Muscle layer of colon (tissue), 2 donors: ENCODE results near the gene RBM14.
A peak's percentile ranks its signal among the peaks of the same experiment; 100 is the strongest.
"Not testable (repeated sequence)": the region's sequence is repeated elsewhere in the genome, so short reads cannot be mapped to it uniquely, and the experiment has no call there.

ENCODE experiments used
- H3K27ac ChIP-seq: one replicate; pipeline ENCODE4 v1.7.0; 2013; ENCODE audit warnings: low read depth, mild to moderate bottlenecking, low read length, moderate library complexity
- H3K27me3 ChIP-seq, 2 donors: one replicate each; pipeline ENCODE4 v1.7.0; 2013; ENCODE audit warnings: low read length in 2 of 2, mild to moderate bottlenecking in 2 of 2; ENCODE audit not compliant: insufficient read depth in 2 of 2, control insufficient read depth in 1 of 2
- H3K36me3 ChIP-seq: one replicate; pipeline ENCODE4 v1.7.0; 2013; ENCODE audit warnings: mild to moderate bottlenecking, low read length; ENCODE audit not compliant: insufficient read depth
- H3K4me1 ChIP-seq: one replicate; pipeline ENCODE4 v1.7.0; 2013; ENCODE audit warnings: mild to moderate bottlenecking, low read length; ENCODE audit not compliant: insufficient read depth
- H3K4me3 ChIP-seq, 2 donors: one replicate each; pipeline ENCODE4 v1.7.0; 2013; ENCODE audit warnings: low read length in 2 of 2, low read depth in 1 of 2, mild to moderate bottlenecking in 1 of 2, moderate library complexity in 1 of 2
- H3K9ac ChIP-seq: one replicate; pipeline ENCODE4 v1.7.0; 2013; ENCODE audit warnings: low read length
- H3K9me3 ChIP-seq: one replicate; pipeline ENCODE4 v1.7.0; 2013; ENCODE audit warnings: mild to moderate bottlenecking, low read length
- donor health status: abdominal sarcoma.
- donor health status: Adenocarcinoma of cecum.

The RBM14 gene

DNA sequence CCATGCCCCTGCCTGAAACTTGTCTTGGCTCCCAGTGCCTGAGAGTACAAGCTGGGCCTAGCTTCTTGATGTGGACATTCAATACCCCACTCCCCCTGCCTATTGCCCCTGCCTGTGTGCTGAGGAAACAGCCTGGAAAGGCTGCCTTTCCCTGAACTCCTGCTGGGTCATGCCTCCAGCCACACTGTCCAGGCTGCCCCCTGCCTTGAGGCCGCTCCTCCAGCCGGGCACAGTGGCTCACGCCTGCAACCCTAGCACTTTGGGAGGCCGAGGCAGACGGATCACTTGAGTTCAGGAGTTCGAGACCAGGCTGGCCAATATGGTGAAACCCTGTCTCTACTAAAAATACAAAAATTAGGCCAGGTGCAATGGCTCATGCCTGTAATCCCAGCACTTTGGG is 13.4 kb upstream of the RBM14 start:
- H3K4me3 ChIP-seq = no peak overlapping the region
- H3K36me3 ChIP-seq = peaks cover 59% of the 10 kb centered on the region
- no peaks in the 10 kb centered on the region for H3K9me3 ChIP-seq
- H3K27ac ChIP-seq = no peak overlapping the region
- no peak overlapping the region for H3K9ac ChIP-seq
- peaks cover 28% of the 10 kb centered on the region for H3K4me1 ChIP-seq
- H3K27me3 ChIP-seq = no peaks in the 10 kb centered on the region

DNA sequence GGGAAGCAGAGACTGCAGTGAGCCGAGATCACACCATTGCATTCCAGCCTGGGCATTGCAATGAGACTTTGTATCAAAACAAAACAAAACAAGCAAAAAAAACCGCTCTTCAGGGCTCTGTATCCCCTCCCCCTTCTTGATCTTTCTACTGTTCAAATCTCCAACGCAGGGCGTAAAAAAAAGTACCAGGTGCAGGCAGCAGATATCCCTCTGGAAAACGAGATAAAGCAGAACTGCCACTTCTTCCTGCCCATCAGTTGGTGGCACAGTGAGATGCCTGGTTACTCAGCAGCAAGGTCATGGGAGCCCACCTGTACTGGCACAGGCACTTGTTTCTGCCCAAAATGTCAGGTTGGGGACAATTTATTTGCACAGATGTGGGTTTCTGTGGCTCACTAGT is 12.3 kb upstream of the RBM14 start:
- H3K4me1 ChIP-seq = peaks cover 32% of the 10 kb centered on the region
- peaks cover 54% of the 10 kb centered on the region for H3K36me3 ChIP-seq
- H3K9ac ChIP-seq = no peak overlapping the region
- no peak overlapping the region for H3K4me3 ChIP-seq
- no peaks in the 10 kb centered on the region for H3K27me3 ChIP-seq
- no peak overlapping the region for H3K27ac ChIP-seq
- no peaks in the 10 kb centered on the region for H3K9me3 ChIP-seq

DNA sequence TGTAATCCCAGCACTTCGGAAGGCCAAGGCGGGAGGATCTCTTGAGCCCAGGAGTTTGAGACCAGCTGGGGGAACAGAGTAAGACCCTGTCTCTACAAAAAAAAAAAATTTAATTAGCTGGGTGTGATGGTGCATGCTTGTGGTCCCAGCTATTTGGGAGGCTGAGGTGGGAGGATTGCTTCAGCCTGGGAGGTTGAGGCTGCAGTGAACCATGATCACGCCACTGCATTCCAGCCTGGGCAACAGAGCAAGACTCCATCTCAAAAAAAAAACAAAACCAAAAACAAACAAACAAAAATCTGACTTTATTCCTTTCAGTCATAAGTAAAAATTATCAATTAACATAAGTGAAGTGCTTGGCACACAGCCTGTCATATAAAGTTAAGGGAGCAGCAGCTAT is 9.8 kb upstream of the RBM14 start:
- H3K27me3 ChIP-seq, H3K9ac ChIP-seq, H3K9me3 ChIP-seq, H3K4me3 ChIP-seq: not testable (repeated sequence)
- Histone ChIP-seq H3K36me3 (peaks cover 38% of the 10 kb centered on the region), H3K27ac (peak overlapping the region; percentile 62), H3K4me1 (peaks cover 32% of the 10 kb centered on the region)

DNA sequence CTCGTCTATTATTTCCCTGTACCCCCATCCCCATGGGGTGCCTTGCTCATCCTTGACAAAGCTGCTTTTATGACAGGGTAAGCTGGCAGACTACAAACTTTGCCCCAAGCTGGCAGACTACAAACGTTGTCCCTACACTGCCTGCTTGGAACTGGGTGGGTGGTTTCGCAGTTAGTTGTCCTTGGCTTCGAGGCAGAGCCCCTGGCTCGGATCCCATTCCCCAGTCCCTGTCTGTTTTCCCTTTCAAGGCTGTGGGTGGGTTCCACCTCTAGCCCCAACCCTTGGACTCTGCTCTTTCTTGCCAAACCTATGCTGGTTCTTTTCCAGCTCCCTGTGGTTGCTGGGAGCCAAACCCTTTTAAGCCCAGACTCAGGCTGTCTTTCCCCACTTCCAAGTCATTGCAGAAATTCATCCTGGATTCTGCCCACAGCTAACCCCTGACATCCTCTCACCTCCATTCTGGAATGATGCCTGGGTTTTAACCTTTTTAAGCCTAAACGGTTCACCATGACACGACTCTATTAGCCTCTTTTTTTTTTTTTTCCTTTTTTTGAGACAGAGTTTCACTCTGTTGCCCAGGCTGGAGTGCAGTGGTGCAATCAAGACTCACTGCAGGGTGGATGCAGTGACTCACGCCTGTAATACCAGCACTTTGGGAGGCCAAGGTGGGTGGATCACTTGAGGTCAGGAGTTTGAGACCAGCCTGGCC is 9.2 kb upstream of the RBM14 start:
- peaks cover 26% of the 10 kb centered on the region for H3K4me1 ChIP-seq
- no peaks in the 10 kb centered on the region for H3K27me3 ChIP-seq
- H3K36me3 ChIP-seq = peaks cover 33% of the 10 kb centered on the region
- no peaks in the 10 kb centered on the region for H3K9me3 ChIP-seq
- H3K4me3 ChIP-seq = no peak overlapping the region
- H3K9ac ChIP-seq = no peak overlapping the region
- peak overlapping the region; percentile 62 for H3K27ac ChIP-seq

DNA sequence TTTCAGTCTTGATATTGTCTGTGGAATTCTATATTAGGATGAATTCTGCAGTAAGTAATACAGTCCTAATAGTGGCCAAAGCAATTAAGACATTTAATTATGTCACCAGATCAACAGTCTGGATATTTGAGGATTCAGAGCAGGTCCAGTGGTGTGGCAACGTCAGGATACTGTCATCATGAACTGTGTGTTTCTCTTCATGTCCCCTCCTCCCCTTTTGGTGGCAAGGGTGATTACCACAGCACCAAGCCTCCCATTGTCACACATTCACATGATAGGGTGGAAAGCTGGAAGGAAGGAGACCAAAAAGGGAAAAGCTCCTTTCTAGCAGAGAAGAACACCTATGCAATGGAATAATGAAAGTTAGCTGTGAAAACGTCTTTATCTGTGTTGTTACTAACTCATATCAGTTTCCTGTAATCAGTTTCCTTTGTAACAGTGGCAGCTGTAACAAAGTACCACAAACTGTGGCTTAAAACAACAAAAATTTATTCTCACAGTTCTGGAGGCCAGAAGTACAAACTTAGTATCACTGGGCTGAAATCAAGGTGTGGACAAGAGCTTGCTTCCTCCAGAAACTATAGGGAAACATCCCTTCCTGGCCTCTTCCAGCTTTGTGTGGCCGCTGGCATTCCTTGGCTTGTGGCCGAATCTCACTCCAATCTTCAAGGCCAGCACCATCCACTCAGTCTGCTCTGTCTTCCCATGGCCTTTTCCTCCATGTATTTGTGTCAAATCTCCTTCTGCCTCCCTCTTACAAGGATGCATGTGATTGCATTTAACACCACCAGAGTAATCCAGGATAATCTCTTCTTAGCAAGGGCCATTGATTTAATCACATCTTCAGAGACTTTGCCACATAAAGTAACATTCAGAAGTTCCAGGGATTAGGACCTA is 6.5 kb upstream of the RBM14 start:
- Histone ChIP-seq H3K36me3 (peaks cover 15% of the 10 kb centered on the region), H3K9me3 (no peaks in the 10 kb centered on the region), H3K4me1 (peaks cover 22% of the 10 kb centered on the region), H3K4me3 (no peak overlapping the region), H3K27me3 (no peaks in the 10 kb centered on the region), H3K27ac (no peak overlapping the region), H3K9ac (no peak overlapping the region)

DNA sequence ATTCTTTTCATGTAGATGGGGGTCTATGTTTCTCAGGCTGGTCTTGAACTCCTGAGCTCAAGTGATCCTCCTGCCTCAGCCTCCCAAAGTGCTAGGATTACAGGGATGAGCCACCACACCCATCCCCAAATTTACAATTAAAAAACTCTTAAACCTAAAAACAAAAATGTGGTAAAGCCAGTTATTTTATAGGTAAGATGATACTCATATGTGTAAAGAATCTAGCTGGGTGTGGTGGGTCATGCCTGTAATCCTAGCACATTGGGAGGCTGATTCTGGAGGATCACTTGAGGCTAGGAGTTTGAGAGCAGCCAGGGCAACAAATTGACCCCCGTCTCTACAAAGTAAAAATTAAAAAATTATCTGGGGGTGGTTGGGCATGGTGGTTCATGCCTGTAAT is 4.0 kb upstream of the RBM14 start:
- Histone ChIP-seq H3K4me3 (no peak overlapping the region), H3K4me1 (peaks cover 15% of the 10 kb centered on the region), H3K9ac (no peak overlapping the region)

DNA sequence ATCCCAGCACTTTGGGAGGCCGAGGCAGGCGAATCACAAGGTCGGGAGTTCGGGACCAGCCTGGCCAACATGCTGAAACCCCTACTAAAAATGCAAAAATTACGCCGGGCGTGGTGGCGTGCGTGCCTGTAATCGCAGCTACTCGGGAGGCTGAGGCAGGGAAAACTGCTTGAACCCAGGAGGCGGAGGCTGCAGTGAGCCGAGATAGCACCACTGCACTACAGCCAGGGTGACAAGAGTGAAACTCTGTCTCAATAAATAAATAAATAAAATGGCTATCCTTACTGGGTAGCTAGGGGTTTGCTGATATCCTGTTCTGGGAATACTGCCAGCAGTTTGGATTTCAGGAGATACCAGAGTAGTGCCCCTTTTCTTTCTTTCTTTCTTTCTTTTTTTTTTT is 2.4 kb upstream of the RBM14 start:
- Histone ChIP-seq H3K9ac (no peak overlapping the region), H3K27ac (no peak overlapping the region), H3K9me3 (no peaks in the 10 kb centered on the region), H3K36me3 (peaks cover 10% of the 10 kb centered on the region), H3K4me1 (peaks cover 17% of the 10 kb centered on the region), H3K27me3 (no peaks in the 10 kb centered on the region), H3K4me3 (no peak overlapping the region)

More for the DNA sequence above, 4.0 kb upstream of the RBM14 start:
- no peaks in the 10 kb centered on the region for H3K27me3 ChIP-seq
- no peaks in the 10 kb centered on the region for H3K9me3 ChIP-seq
- no peaks in the 10 kb centered on the region for H3K36me3 ChIP-seq
- H3K27ac ChIP-seq = no peak overlapping the region

DNA sequence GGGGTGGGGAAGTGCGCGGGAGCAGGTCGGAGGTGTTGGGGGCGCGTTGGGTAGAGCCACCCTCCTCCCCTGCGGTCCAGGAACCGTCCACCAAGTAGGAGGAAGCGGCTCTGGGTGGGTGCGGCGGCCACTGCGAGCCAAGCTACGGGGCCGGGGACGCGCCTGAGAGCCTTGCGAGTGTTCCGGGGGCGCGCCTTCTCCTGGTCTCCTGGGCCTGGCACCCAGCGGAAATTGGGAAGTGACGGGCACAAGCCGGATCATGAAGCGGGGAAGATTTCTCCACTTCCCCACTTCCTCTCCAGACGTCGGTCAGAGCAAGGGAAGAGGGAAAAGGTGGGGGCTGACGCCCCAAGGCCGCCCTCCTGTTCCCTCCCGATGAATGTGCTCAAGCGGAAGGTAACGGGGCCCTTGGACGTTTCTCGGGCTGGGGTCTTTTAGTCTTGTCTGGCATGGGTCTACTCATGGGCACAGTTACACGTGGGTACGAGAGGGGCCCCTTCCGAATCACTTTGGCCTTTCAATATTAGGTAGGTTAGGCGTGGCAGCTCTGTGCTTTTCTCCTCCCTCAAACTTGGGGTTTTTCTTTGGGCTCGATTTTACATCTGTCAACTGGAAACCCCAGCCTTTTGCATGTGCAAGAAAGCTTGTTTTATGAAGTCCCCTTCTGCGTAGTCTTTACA is 865 bp downstream of the RBM14 start:
- no peaks in the 10 kb centered on the region for H3K9me3 ChIP-seq
- H3K4me3 ChIP-seq = peak overlapping the region; percentile 92 to 94
- peaks cover 14% of the 10 kb centered on the region for H3K36me3 ChIP-seq
- peak overlapping the region; percentile 91 for H3K27ac ChIP-seq
- H3K9ac ChIP-seq = peak overlapping the region; percentile 91
- H3K27me3 ChIP-seq = no peaks in the 10 kb centered on the region
- H3K4me1 ChIP-seq = peaks cover 43% of the 10 kb centered on the region

DNA sequence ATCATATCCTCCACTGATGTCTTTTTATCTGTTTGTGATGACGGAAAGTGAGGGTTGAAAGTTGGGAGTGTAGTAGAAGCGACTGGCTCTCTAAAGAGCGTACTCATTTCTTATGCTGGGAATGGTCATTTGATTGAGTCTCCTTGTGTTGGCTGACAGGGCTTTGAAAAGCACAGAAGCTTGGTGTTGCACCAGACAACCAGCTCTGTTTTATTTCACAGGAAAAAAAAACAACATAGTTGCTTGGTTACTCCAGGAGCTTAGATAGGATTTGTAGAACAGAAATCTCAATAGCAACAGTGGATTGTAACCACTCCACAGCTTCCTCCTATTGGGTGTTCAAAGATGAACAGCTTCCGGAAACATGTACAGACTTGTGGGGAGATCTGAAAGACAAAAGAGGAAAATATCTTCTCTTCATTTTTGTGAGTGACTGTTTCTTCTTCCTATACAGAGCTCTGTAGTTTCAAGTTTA is 2.7 kb downstream of the RBM14 start:
- H3K4me3 ChIP-seq = peak overlapping the region; percentile 92 to 94
- no peaks in the 10 kb centered on the region for H3K27me3 ChIP-seq
- H3K4me1 ChIP-seq = peaks cover 61% of the 10 kb centered on the region
- peak overlapping the region; percentile 91 for H3K27ac ChIP-seq
- H3K9me3 ChIP-seq = no peaks in the 10 kb centered on the region
- peak overlapping the region; percentile 91 for H3K9ac ChIP-seq
- H3K36me3 ChIP-seq = peaks cover 24% of the 10 kb centered on the region

DNA sequence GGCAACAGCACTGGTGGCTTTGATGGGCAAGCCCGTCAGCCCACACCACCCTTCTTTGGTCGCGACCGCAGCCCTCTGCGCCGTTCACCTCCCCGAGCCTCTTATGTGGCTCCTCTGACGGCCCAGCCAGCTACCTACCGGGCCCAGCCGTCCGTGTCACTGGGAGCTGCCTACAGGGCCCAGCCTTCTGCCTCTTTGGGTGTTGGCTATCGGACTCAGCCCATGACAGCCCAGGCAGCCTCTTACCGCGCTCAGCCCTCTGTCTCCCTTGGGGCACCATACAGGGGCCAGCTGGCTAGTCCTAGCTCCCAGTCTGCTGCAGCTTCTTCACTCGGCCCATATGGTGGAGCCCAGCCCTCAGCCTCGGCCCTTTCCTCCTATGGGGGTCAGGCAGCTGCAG is 8.0 kb downstream of the RBM14 start:
- Histone ChIP-seq H3K9ac (no peak overlapping the region), H3K4me3 (no peak overlapping the region), H3K36me3 (peaks cover 67% of the 10 kb centered on the region), H3K27me3 (no peaks in the 10 kb centered on the region), H3K27ac (peak overlapping the region; percentile 4), H3K9me3 (no peaks in the 10 kb centered on the region), H3K4me1 (peaks cover 70% of the 10 kb centered on the region)

DNA sequence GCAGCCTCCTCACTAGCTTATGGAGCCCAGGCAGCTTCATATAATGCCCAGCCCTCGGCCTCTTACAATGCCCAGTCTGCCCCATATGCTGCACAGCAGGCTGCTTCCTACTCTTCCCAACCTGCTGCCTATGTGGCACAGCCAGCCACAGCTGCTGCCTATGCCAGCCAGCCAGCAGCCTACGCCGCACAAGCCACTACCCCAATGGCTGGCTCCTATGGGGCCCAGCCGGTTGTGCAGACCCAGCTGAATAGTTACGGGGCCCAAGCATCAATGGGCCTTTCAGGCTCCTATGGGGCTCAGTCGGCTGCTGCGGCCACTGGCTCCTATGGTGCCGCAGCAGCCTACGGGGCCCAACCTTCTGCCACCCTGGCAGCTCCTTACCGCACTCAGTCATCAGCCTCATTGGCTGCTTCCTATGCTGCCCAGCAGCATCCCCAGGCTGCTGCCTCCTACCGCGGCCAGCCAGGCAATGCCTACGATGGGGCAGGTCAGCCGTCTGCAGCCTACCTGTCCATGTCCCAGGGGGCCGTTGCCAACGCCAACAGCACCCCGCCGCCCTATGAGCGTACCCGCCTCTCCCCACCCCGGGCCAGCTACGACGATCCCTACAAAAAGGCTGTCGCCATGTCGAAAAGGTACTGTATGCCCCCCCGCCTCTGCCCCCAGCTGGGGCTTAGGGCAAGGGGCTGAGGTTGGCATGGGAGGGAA is 8.8 kb downstream of the RBM14 start:
- Histone ChIP-seq H3K9ac (no peak overlapping the region), H3K36me3 (peaks cover 70% of the 10 kb centered on the region), H3K9me3 (no peaks in the 10 kb centered on the region), H3K4me1 (peaks cover 64% of the 10 kb centered on the region), H3K27ac (no peak overlapping the region), H3K27me3 (no peaks in the 10 kb centered on the region), H3K4me3 (no peak overlapping the region)
